Fibroblast of the conjunctiva (primary cell): ENCODE measurements around the gene LHFPL2.

Experiments used
- DNase-seq: peaks from one replicate; pipeline ENCODE4 v3.0.0-alpha.2; 2010; ENCODE audit warnings: low read depth

Gene LHFPL2

GRCh38 chr5:78567617-78568016, 81.0 kb downstream of the LHFPL2 start:
- no peak for DNase-seq

GRCh38 chr5:78566747-78567425, 81.7 kb downstream of the LHFPL2 start:
- DNase-seq: no peak

- no peak for DNase-seq
Measured at GRCh38 chr5:78565395-78565794, 83.2 kb downstream of the LHFPL2 start.

GRCh38 chr5:78563621-78564020, 85.0 kb downstream of the LHFPL2 start:
- no peak for DNase-seq

- DNase-seq: no peak
Measured at GRCh38 chr5:78562714-78563330, 85.8 kb downstream of the LHFPL2 start.

- DNase-seq: no peak
Measured at GRCh38 chr5:78562001-78562400, 86.6 kb downstream of the LHFPL2 start.

- no peak for DNase-seq
Measured at GRCh38 chr5:78561261-78561660, 87.3 kb downstream of the LHFPL2 start.

- DNase-seq: no peak
Measured at GRCh38 chr5:78560000-78560855, 88.3 kb downstream of the LHFPL2 start.

GRCh38 chr5:78557601-78558000, 91.0 kb downstream of the LHFPL2 start:
- no peak for DNase-seq

- DNase-seq: no peak
Measured at GRCh38 chr5:78555870-78556269, 92.7 kb downstream of the LHFPL2 start.

- no peak for DNase-seq
Measured at GRCh38 chr5:78554670-78555069, 93.9 kb downstream of the LHFPL2 start.

- DNase-seq: no peak
Measured at GRCh38 chr5:78553580-78554353, 94.8 kb downstream of the LHFPL2 start.

GRCh38 chr5:78552729-78553342, 95.7 kb downstream of the LHFPL2 start:
- DNase-seq: no peak

- DNase-seq: no peak
Measured at GRCh38 chr5:78550891-78551290, 97.7 kb downstream of the LHFPL2 start.

- DNase-seq: no peak
Measured at GRCh38 chr5:78549043-78549442, 99.5 kb downstream of the LHFPL2 start.

GRCh38 chr5:78547731-78548615, 100.6 kb downstream of the LHFPL2 start:
- peak; percentile 83 for DNase-seq

GRCh38 chr5:78547183-78547582, 101.4 kb downstream of the LHFPL2 start:
- DNase-seq: no peak

- no peak for DNase-seq
Measured at GRCh38 chr5:78546276-78546996, 102.1 kb downstream of the LHFPL2 start.

- DNase-seq: no peak
Measured at GRCh38 chr5:78545406-78545805, 103.2 kb downstream of the LHFPL2 start.

- DNase-seq: no peak
Measured at GRCh38 chr5:78544561-78545201, 103.9 kb downstream of the LHFPL2 start.
